ENCODE results near the gene REV1.
"Not testable (repeated sequence)": the region's sequence is repeated elsewhere in the genome, so short reads cannot be mapped to it uniquely, and the experiment has no call there.

REV1 gene

GRCh38 chr2:99489761-99490622, at the start of gene REV1:
TSS of gene REV1 (minus strand) at chr2:99490017. CDS start at chr2:99464975, 25,042 bp downstream.
- peak within 1 kb of the TSS; percentile 99 for H3K4me3 Mint-ChIP-seq
- DNase-seq (ENCODE audit: low spot score in 2 of 2) (peak; percentile 94 to 97), ATAC-seq (ENCODE audit: low read depth) (peak; percentile 79)
- peaks cover 3% of the 10 kb centered on the region for H3K36me3 Mint-ChIP-seq
- H3K27me3 Mint-ChIP-seq, result peaks cover 4% of the 10 kb centered on the region
- no peaks in the 10 kb centered on the region for H3K9me3 Mint-ChIP-seq
- H3K4me1 Mint-ChIP-seq, result peaks cover 27% of the 10 kb centered on the region
- H3K27ac Mint-ChIP-seq, result peak within 1 kb of the TSS; percentile 93

GRCh38 chr2:99537910-99538485, 48.2 kb upstream of the REV1 start:
- no peak for ATAC-seq (ENCODE audit: low read depth)
- DNase-seq (ENCODE audit: low spot score in 2 of 2), result no peak
- H3K27ac Mint-ChIP-seq, result no peak overlapping the region

DNA sequence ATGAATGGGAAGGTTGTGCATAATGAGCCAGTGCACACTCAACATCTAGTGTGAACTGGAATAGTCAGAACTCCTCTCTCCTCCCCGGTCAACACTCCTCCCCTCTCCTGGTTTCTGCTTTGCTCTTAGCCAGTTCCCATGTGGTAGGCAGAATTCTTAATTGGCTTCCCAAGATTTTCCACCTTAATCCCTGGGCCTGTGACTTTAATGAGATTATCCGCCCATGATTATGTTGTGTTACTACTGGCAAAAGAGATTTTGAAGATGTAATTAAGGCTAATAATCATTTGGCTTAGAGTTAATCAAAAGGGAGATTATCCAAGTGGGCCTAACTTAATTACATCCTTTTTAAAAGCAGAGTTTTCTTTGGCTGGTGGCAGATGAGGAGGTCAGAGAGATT, 34.2 kb upstream of the REV1 start:
- Mint-ChIP-seq H3K9me3 (no peaks in the 10 kb centered on the region), H3K36me3 (no peaks in the 10 kb centered on the region), H3K4me3 (no peak overlapping the region), H3K4me1 (no peaks in the 10 kb centered on the region), H3K27ac (no peak overlapping the region), H3K27me3 (peaks cover 16% of the 10 kb centered on the region)
- ATAC-seq (ENCODE audit: low read depth) (no peak), DNase-seq (ENCODE audit: low spot score in 2 of 2) (no peak)

More at GRCh38 chr2:99537910-99538485, 48.2 kb upstream of the REV1 start:
- Mint-ChIP-seq H3K27me3 (peaks cover 2% of the 10 kb centered on the region), H3K36me3 (peaks cover 5% of the 10 kb centered on the region), H3K9me3 (peaks cover 9% of the 10 kb centered on the region), H3K4me3 (no peak overlapping the region), H3K4me1 (no peaks in the 10 kb centered on the region)

DNA sequence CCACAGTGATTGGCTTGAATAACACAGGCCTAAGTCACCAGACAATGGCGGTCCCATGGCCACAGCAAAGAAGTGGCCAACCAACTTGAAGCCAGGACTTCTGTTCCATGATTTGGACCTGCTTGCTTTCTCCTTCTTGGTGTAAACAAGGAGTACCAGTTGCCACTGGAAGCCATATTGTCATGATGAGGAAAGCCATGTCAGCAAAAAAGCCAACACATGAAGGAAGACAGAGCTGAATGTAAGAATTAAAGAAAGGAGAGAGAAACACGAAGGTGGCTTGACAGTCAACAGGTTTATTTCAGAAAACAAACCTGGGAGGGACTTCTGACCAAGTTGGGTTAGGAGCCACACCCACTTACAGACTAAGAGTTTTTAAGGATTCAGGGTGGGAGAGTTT, 32.3 kb upstream of the REV1 start:
- Mint-ChIP-seq H3K27me3 (peaks cover 13% of the 10 kb centered on the region), H3K27ac (no peak overlapping the region), H3K36me3 (no peaks in the 10 kb centered on the region), H3K4me1 (no peaks in the 10 kb centered on the region), H3K9me3 (no peaks in the 10 kb centered on the region), H3K4me3 (no peak overlapping the region)
- ATAC-seq (ENCODE audit: low read depth), result no peak
- DNase-seq (ENCODE audit: low spot score in 2 of 2), result no peak

GRCh38 chr2:99520813-99521212, 31.0 kb upstream of the REV1 start:
- Mint-ChIP-seq H3K9me3 (no peaks in the 10 kb centered on the region), H3K27me3 (peaks cover 11% of the 10 kb centered on the region), H3K4me3 (no peak overlapping the region), H3K4me1 (no peaks in the 10 kb centered on the region), H3K27ac (no peak overlapping the region), H3K36me3 (no peaks in the 10 kb centered on the region)
- no peak for DNase-seq (ENCODE audit: low spot score in 2 of 2)
- no peak for ATAC-seq (ENCODE audit: low read depth)

- ATAC-seq (ENCODE audit: low read depth), result no peak
- no peak overlapping the region for H3K27ac Mint-ChIP-seq
- no peaks in the 10 kb centered on the region for H3K4me1 Mint-ChIP-seq
- no peaks in the 10 kb centered on the region for H3K9me3 Mint-ChIP-seq
- no peak overlapping the region for H3K4me3 Mint-ChIP-seq
- H3K36me3 Mint-ChIP-seq, result no peaks in the 10 kb centered on the region
- no peak for DNase-seq (ENCODE audit: low spot score in 2 of 2)
- peaks cover 11% of the 10 kb centered on the region for H3K27me3 Mint-ChIP-seq
Measured at GRCh38 chr2:99520195-99520594, 30.4 kb upstream of the REV1 start.

DNA sequence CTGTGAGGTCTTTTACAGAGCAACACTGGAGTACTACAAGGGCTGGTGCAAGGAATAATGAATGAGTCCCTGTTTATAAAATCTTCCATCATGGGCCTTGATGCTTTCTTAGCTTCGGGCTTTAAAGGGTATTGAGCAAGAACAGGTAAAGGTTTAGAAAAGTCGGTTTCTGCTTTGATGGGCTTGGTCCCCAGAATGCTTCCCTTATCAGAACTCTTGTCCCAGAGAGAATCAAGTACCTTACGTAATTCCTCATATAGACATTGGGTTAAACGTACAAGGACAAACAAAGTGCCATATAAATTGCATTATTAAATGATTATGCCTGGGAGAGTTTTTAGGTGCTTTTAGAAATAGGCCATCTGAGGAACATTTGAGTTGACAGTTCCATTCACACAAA, 24.5 kb upstream of the REV1 start:
- no peaks in the 10 kb centered on the region for H3K9me3 Mint-ChIP-seq
- ATAC-seq (ENCODE audit: low read depth) (no peak), DNase-seq (ENCODE audit: low spot score in 2 of 2) (no peak)
- H3K4me3 Mint-ChIP-seq, result no peak overlapping the region
- H3K4me1 Mint-ChIP-seq, result no peaks in the 10 kb centered on the region
- no peak overlapping the region for H3K27ac Mint-ChIP-seq
- no peaks in the 10 kb centered on the region for H3K36me3 Mint-ChIP-seq
- H3K27me3 Mint-ChIP-seq, result peaks cover 7% of the 10 kb centered on the region

GRCh38 chr2:99512181-99512591, 22.4 kb upstream of the REV1 start:
- Mint-ChIP-seq H3K4me1 (no peaks in the 10 kb centered on the region), H3K36me3 (no peaks in the 10 kb centered on the region), H3K4me3 (no peak overlapping the region), H3K9me3 (no peaks in the 10 kb centered on the region), H3K27me3 (peaks cover 2% of the 10 kb centered on the region), H3K27ac (no peak overlapping the region)
- ATAC-seq (ENCODE audit: low read depth) (no peak), DNase-seq (ENCODE audit: low spot score in 2 of 2) (no peak)

GRCh38 chr2:99509387-99509786, 19.6 kb upstream of the REV1 start:
- ATAC-seq (ENCODE audit: low read depth) (no peak), DNase-seq (ENCODE audit: low spot score in 2 of 2) (no peak)
- Mint-ChIP-seq H3K9me3 (no peaks in the 10 kb centered on the region), H3K27me3 (peaks cover 2% of the 10 kb centered on the region), H3K36me3 (no peaks in the 10 kb centered on the region), H3K4me3 (no peak overlapping the region), H3K27ac (no peak overlapping the region), H3K4me1 (peaks cover 7% of the 10 kb centered on the region)

DNA sequence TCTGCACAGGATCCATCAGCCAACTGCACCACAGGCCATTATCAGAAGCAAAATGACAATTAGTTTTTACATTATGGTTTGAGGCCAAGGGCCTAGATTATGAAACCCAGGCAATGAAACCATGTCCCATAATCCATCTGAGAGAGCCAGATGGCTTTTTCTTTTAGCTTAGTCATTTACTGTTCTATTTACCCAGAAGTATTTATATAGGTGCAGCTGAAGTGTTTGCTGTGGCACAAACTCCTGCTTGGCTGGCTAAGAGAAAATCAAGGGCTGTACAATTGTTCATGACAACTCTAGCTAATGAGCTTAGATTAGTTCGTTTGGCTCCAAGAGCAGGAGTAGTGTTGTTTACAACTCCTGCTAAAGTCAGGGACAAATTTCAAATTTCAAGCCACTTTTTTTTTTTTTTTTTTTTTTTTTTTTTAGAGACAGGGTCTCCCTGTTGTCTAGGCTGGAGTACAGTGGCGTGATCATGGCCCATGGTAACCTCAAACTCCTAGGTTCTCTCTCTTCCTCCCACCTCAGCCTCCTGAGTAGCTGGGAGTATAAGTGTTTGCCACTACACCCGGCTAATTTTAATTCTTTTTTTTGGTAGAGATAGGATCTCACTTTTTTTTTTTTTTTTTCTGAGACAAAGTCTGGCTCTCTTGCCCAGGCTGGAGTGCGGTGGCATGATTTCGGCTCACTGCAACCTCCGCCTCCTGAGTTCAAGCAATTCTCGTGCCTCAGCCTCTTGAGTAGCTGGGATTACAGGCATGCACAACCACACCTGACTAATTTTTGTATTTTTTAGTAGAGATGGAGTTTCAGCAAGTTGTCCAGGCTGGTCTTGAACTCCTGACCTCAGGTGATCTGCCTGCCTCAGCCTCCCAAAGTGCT, 18.4 kb upstream of the REV1 start:
- Mint-ChIP-seq H3K9me3 (no peaks in the 10 kb centered on the region), H3K4me3 (no peak overlapping the region), H3K36me3 (no peaks in the 10 kb centered on the region), H3K27ac (no peak overlapping the region), H3K27me3 (peaks cover 2% of the 10 kb centered on the region), H3K4me1 (peaks cover 9% of the 10 kb centered on the region)
- ATAC-seq (ENCODE audit: low read depth) (no peak), DNase-seq (ENCODE audit: low spot score in 2 of 2) (no peak)

- Mint-ChIP-seq H3K4me3 (peak overlapping the region; percentile 52), H3K4me1 (peaks cover 11% of the 10 kb centered on the region), H3K27me3 (no peaks in the 10 kb centered on the region), H3K36me3 (no peaks in the 10 kb centered on the region), H3K9me3 (no peaks in the 10 kb centered on the region), H3K27ac (peak overlapping the region; percentile 69)
- DNase-seq (ENCODE audit: low spot score in 2 of 2) (no peak), ATAC-seq (ENCODE audit: low read depth) (no peak)
Measured at GRCh38 chr2:99504844-99505584, 15.2 kb upstream of the REV1 start.

- peaks cover 11% of the 10 kb centered on the region for H3K4me1 Mint-ChIP-seq
- H3K4me3 Mint-ChIP-seq; H3K9me3 Mint-ChIP-seq; H3K27ac Mint-ChIP-seq; ATAC-seq (ENCODE audit: low read depth); DNase-seq (ENCODE audit: low spot score in 2 of 2); H3K27me3 Mint-ChIP-seq; H3K36me3 Mint-ChIP-seq: not testable (repeated sequence)
Measured at GRCh38 chr2:99503662-99504416, 14.0 kb upstream of the REV1 start.

- H3K9me3 Mint-ChIP-seq, result no peaks in the 10 kb centered on the region
- H3K4me3 Mint-ChIP-seq, result no peak overlapping the region
- no peak for DNase-seq (ENCODE audit: low spot score in 2 of 2)
- no peak overlapping the region for H3K27ac Mint-ChIP-seq
- no peak for ATAC-seq (ENCODE audit: low read depth)
- no peaks in the 10 kb centered on the region for H3K36me3 Mint-ChIP-seq
- no peaks in the 10 kb centered on the region for H3K4me1 Mint-ChIP-seq
- H3K27me3 Mint-ChIP-seq, result peaks cover 17% of the 10 kb centered on the region
Measured at GRCh38 chr2:99496021-99496420, 6.2 kb upstream of the REV1 start.

Data from memory B cell (primary cell).